ENCODE results near the gene NXPE4. TPM values are rescaled to one million over a fixed set of nuclear protein-coding genes. Genes with fewer than 3 reads are reported as not detected.
"Not testable (repeated sequence)": the region's sequence is repeated elsewhere in the genome, so short reads cannot be mapped to it uniquely, and the experiment has no call there.

NXPE4 gene
- total RNA-seq, 4 donors from 2014 or later, result not detected

DNA sequence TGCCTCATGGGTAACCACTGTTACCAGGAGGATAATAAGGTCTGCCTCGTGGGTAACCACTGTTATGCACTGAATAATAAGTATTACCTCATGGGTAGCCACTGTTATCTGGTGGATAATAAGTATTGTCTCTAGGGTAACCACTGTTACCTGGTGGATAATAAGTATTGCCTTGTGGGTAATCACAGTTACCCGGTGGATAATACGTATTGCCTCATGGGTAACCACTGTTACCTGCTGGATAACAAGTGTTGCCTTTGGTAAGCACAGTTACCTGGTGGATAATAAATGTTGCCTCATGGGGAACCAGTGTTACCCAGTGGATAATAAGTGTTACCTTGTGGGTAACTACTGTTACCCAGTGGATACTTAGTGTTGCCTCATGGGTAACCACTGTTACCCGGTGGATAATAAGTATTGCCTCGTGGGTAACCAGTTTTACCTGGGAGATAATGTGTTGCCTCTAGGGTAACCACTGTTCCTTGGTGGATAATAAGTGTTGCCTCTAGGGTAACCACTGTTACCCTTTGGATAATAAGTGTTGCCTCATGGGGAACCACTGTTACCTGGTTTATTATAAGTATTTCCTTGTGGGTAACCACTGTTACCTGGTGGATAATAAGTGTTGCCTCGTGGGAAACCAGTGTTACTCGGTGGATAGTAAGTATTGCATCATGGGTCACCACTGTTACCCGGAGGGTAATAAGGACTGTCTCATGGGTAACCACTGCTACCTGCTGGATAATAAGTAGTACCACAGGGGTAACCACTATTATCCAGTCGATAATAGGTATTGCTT lies 10.6 kb upstream of the NXPE4 start:
- no peak overlapping the region for H3K27ac ChIP-seq (replicated peaks in 1 of 4)
- H3K4me3 ChIP-seq, result no peak overlapping the region
- H3K27me3 ChIP-seq, result no peaks in the 10 kb centered on the region
- no peak for TF ChIP-seq POLR2A (IDR thresholded peaks at IDR 0.05; ENCODE audit: low read depth)
- no peaks in the 10 kb centered on the region for H3K36me3 ChIP-seq
- H3K4me1 ChIP-seq, result no peaks in the 10 kb centered on the region
- WGBS, result 89% methylated on average over 8 of the region's 9 CpGs
- intact Hi-C loops (cut with DNase I), result no loop called here
- DNase-seq (ENCODE audit: extremely low spot score), result peak; percentile 66
- H3K9me3 ChIP-seq, result no peaks in the 10 kb centered on the region

GRCh38 chr11:114605370-114605769 lies 9.8 kb upstream of the NXPE4 start:
- Histone ChIP-seq H3K9me3 (no peaks in the 10 kb centered on the region), H3K4me3 (no peak overlapping the region), H3K27me3 (no peaks in the 10 kb centered on the region), H3K4me1 (no peaks in the 10 kb centered on the region), H3K27ac (replicated peaks in 1 of 4) (no peak overlapping the region), H3K36me3 (no peaks in the 10 kb centered on the region)
- 94% methylated on average over 10 of the region's 10 CpGs for WGBS
- no peak for TF ChIP-seq POLR2AphosphoS5 (IDR thresholded peaks at IDR 0.05)
- TF ChIP-seq POLR2A (IDR thresholded peaks at IDR 0.05; ENCODE audit: low read depth), result no peak
- TF ChIP-seq, protein P1, sequence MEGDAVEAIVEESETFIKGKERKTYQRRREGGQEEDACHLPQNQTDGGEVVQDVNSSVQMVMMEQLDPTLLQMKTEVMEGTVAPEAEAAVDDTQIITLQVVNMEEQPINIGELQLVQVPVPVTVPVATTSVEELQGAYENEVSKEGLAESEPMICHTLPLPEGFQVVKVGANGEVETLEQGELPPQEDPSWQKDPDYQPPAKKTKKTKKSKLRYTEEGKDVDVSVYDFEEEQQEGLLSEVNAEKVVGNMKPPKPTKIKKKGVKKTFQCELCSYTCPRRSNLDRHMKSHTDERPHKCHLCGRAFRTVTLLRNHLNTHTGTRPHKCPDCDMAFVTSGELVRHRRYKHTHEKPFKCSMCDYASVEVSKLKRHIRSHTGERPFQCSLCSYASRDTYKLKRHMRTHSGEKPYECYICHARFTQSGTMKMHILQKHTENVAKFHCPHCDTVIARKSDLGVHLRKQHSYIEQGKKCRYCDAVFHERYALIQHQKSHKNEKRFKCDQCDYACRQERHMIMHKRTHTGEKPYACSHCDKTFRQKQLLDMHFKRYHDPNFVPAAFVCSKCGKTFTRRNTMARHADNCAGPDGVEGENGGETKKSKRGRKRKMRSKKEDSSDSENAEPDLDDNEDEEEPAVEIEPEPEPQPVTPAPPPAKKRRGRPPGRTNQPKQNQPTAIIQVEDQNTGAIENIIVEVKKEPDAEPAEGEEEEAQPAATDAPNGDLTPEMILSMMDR (IDR thresholded peaks at IDR 0.05), result no peak
- no peak for TF ChIP-seq EP300 (IDR thresholded peaks at IDR 0.05)
- intact Hi-C loops (cut with DNase I), result no loop called here
- DNase-seq (ENCODE audit: extremely low spot score), result peak; percentile 70

- intact Hi-C loops (cut with DNase I), result no loop called here
- no peak overlapping the region for H3K4me3 ChIP-seq
- H3K4me1 ChIP-seq, result no peaks in the 10 kb centered on the region
- H3K9me3 ChIP-seq, result no peaks in the 10 kb centered on the region
- no peaks in the 10 kb centered on the region for H3K36me3 ChIP-seq
- no peak overlapping the region for H3K27ac ChIP-seq (replicated peaks in 1 of 4)
- 86% methylated on average over 5 of the region's 5 CpGs for WGBS
- no peaks in the 10 kb centered on the region for H3K27me3 ChIP-seq
- DNase-seq (ENCODE audit: extremely low spot score), result peak; percentile 39
- TF ChIP-seq POLR2AphosphoS5 (IDR thresholded peaks at IDR 0.05) (no peak), POLR2A (IDR thresholded peaks at IDR 0.05; ENCODE audit: low read depth) (no peak), EP300 (IDR thresholded peaks at IDR 0.05) (no peak)
- TF ChIP-seq, protein P1 (IDR thresholded peaks at IDR 0.05), result no peak
Observed at GRCh38 chr11:114604886-114605285, 9.3 kb upstream of the NXPE4 start.

DNA sequence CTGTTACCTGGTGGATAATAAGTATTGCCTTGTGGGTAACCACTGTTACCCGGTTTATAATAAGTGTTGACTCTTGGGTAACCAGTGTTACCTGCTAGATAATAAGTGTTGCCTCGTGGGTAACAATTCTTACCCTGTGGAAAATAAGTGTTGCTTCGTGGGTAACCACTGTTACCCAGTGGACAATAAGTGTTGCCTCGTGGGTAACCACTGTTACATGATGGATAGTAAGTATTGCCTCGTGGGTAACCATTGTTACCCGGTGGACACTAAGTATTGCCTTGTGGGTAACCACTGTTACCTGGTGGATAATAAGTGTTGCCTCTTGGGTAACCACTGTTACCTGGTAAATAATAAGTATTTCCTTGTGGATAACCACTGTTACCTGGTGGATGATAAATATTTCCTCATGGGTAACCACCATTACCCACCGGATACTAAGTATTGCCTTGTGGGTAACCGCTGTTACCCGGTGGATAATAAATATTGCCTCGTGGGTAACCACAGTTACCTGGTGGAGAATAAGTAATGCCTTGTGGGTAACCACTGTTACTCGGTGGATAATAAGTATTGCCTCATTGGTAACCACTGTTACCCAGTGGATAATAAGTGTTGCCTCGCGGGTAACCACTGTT lies 8.7 kb upstream of the NXPE4 start:
- intact Hi-C loops (cut with DNase I), result no loop called here
- no peaks in the 10 kb centered on the region for H3K9me3 ChIP-seq
- H3K27ac ChIP-seq (replicated peaks in 1 of 4), result no peak overlapping the region
- 87% methylated on average over 13 of the region's 13 CpGs for WGBS
- no peak overlapping the region for H3K4me3 ChIP-seq
- TF ChIP-seq, protein P1 (IDR thresholded peaks at IDR 0.05), result no peak
- TF ChIP-seq EP300 (IDR thresholded peaks at IDR 0.05), result no peak
- no peak for TF ChIP-seq POLR2AphosphoS5 (IDR thresholded peaks at IDR 0.05)
- no peak for TF ChIP-seq POLR2A (IDR thresholded peaks at IDR 0.05; ENCODE audit: low read depth)
- no peaks in the 10 kb centered on the region for H3K36me3 ChIP-seq
- H3K27me3 ChIP-seq, result no peaks in the 10 kb centered on the region
- H3K4me1 ChIP-seq, result no peaks in the 10 kb centered on the region
- DNase-seq (ENCODE audit: extremely low spot score), result peak; percentile 24

DNA sequence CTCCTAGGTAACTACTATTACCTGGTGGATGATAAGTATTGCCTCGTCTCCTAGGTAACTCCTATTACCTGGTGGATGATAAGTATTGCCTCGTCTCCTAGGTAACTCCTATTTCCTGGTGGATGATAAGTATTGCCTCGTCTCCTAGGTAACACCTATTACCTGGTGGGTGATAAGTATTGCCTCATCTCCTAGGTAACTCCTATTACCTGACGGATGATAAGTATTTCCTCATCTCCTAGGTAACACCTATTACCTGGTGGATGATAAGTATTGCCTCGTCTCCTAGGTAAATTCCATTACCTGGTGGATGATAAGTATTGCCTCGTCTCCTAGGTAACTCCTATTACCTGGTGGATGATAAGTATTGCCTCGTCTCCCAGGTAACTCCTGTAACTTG lies 7.6 kb upstream of the NXPE4 start:
- 89% methylated on average over 7 of the region's 7 CpGs for WGBS
- intact Hi-C loops (cut with DNase I); H3K27ac ChIP-seq (replicated peaks in 1 of 4); DNase-seq (ENCODE audit: extremely low spot score); H3K36me3 ChIP-seq; H3K27me3 ChIP-seq; H3K4me3 ChIP-seq; H3K9me3 ChIP-seq; H3K4me1 ChIP-seq: not testable (repeated sequence)
